GM10266 (cell line): Measurements from ENCODE around the gene SARS1.

ENCODE experiments used
- DNase-seq: peaks from one replicate; pipeline ENCODE4 v3.0.0; 2012; ENCODE audit errors: extremely low spot score
- CTCF ChIP-seq: IDR thresholded peaks from 2 replicates; pipeline ENCODE4 v1.5.1; 2012; ENCODE audit warnings: mild to moderate bottlenecking, low read depth; ENCODE audit not compliant: control insufficient read depth, insufficient read depth; ENCODE audit errors: missing control alignments

Gene SARS1

GRCh38 chr1:109259674-109260557, 46.2 kb downstream of the SARS1 start:
- no peak for TF ChIP-seq CTCF
- no peak for DNase-seq

GRCh38 chr1:109261006-109261405, 47.3 kb downstream of the SARS1 start:
- TF ChIP-seq CTCF, result no peak
- no peak for DNase-seq

- TF ChIP-seq CTCF, result no peak
- no peak for DNase-seq
Observed at GRCh38 chr1:109261578-109261977, 47.9 kb downstream of the SARS1 start.

GRCh38 chr1:109262231-109263055, 48.7 kb downstream of the SARS1 start:
- TF ChIP-seq CTCF, result no peak
- no peak for DNase-seq

- no peak for DNase-seq
- TF ChIP-seq CTCF, result peak; percentile 17
Observed at GRCh38 chr1:109263234-109263596, 49.5 kb downstream of the SARS1 start.

- TF ChIP-seq CTCF, result peak; percentile 96
- DNase-seq, result peak; percentile 92
Observed at GRCh38 chr1:109263597-109264378, 50.1 kb downstream of the SARS1 start.
